HL-60 (cell line): ENCODE results near the gene TPH2.

ENCODE experiments used
- CTCF ChIP-seq: IDR thresholded peaks from one replicate; pipeline ENCODE4 v1.5.1; 2011; ENCODE audit warnings: low read length, control low read depth, inconsistent platforms; ENCODE audit not compliant: insufficient read depth
- POLR2AphosphoS5 ChIP-seq: IDR thresholded peaks from 2 replicates; pipeline ENCODE4 v1.6.1; 2012; ENCODE audit warnings: low read depth

DNA sequence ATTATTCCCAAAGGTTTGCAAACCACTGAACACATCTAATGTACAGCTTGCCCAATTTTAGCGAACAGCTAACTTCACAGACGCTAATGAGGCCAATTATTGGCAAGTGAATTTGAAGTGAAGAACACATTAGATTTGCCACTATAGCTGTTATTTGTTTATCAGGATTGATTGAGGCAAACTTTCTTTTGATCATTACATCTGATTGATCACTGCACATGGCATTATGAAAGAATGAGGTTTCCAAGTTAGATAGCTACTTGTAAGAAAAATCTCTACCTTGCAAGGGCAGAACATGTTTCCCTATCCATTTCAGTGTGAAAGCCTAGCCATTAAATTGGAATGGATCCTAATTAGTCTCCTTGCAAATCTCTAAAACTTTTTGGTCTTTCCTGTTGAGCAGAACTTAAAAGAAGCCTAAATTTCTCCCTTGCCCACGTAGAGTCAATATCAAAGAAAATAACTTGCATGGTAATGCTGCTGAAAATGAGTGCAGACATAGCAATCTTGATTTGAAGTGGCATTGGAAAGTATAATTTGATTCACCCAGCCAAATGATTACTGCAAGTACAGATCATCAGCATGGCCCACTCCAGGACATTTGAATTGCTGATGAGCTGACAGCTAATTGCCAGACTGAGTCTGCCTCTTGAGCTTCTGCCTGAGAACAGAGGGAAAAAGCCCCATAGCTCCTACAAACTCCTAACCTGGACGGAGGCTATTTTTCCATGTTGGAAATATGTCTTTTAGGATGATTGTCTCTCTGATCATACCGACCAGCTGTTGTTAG, 98.6 kb downstream of the TPH2 start:
- TF ChIP-seq CTCF (no peak), POLR2AphosphoS5 (no peak)
